ENCODE data around the gene EHD4.

- TF ChIP-seq POLR2A (IDR thresholded peaks at IDR 0.05) (no peak), CTCF (IDR thresholded peaks at IDR 0.05) (no peak)
Measured at GRCh38 chr15:41982133-41982930, 10.0 kb upstream of the EHD4 start.
